Measurements from ENCODE around the gene ARID3A. TPM values are rescaled to one million over a fixed set of nuclear protein-coding genes. Genes with fewer than 3 reads are reported as not detected.
A peak's percentile ranks its signal among the peaks of the same experiment; 100 is the strongest.

Gene ARID3A
- total RNA-seq, 2 donors from 2014 or later = 3.8 to 18.7 TPM

DNA sequence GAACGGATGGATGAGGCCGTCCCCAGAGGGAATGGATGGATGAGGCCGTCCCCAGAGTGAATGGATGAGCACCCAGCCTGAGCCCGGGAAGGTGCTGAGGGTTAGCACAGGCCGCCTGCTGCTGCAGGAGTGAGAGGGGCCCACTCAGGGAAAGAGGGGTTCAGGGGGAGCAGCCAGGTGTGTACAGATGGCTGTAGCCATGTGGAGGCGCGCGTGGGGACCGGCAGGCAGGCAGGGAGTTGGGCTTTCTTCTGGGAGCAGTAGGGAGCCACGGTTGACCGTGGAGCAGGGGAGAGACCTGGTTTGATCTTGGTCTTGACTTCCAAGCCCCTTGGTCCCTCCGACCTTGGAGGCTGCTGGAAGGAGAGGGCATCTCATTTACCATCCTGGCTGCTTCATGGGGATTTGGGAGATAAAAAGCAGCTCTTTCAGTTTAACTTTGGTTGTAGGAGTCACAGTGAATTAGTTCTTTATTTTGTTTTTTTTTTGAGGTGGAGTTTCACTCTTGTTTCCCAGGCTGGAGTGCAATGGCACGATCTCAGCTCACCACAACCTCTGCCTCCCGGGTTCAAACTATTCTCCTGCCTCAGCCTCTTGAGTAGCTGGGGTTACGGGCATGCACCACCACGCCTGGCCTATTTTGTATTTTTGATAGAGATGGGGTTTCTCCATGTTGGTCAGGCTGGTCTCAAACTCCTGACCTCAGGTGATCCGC is 24.7 kb downstream of the ARID3A start:
- H3K9me3 ChIP-seq = no peaks in the 10 kb centered on the region
- TF ChIP-seq, protein P1, sequence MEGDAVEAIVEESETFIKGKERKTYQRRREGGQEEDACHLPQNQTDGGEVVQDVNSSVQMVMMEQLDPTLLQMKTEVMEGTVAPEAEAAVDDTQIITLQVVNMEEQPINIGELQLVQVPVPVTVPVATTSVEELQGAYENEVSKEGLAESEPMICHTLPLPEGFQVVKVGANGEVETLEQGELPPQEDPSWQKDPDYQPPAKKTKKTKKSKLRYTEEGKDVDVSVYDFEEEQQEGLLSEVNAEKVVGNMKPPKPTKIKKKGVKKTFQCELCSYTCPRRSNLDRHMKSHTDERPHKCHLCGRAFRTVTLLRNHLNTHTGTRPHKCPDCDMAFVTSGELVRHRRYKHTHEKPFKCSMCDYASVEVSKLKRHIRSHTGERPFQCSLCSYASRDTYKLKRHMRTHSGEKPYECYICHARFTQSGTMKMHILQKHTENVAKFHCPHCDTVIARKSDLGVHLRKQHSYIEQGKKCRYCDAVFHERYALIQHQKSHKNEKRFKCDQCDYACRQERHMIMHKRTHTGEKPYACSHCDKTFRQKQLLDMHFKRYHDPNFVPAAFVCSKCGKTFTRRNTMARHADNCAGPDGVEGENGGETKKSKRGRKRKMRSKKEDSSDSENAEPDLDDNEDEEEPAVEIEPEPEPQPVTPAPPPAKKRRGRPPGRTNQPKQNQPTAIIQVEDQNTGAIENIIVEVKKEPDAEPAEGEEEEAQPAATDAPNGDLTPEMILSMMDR (IDR thresholded peaks at IDR 0.05) = no peak
- TF ChIP-seq POLR2A (IDR thresholded peaks at IDR 0.05) = no peak
- no peak for TF ChIP-seq POLR2AphosphoS5 (IDR thresholded peaks at IDR 0.05)
- no peak overlapping the region for H3K4me3 ChIP-seq
- H3K4me1 ChIP-seq (replicated peaks) = peaks cover 8% of the 10 kb centered on the region
- DNase-seq (ENCODE audit: low spot score) = no peak
- no peaks in the 10 kb centered on the region for H3K27me3 ChIP-seq (replicated peaks; ENCODE audit: insufficient read depth)
- H3K36me3 ChIP-seq = no peaks in the 10 kb centered on the region
- H3K27ac ChIP-seq = no peak overlapping the region
- intact Hi-C loops (cut with DNase I) = no loop called here
- 84% methylated on average over 17 of the region's 17 CpGs for WGBS

DNA sequence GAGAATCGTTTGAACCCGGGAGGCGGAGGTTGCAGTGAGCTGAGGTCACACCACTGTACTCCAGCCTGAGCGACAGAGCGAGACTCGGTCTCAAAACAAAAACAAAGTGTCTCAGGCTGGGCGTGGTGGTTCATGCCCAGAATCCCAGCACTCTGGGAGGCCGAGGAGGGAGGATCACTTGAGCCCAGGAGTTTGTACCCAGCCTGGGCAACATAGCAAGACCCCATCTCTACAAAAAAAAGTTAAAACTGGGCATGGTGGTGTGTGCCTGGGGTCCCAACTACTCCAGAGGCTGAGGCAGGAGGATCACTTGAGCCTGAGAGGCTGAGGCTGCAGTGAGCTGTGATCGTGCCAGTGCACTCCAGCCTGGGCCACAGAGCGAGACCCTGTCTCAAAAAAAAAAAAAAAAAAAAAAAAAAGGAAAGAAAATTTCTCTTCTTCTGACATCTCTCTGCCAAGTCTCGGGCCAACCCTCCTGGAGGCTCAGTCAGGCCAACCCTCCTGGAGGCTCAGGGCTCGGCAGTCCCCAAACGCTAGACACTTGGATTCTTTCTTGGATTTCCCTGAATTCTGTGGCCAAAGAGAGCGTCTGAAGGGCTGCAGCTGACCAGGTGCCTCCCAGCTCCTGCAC is 26.3 kb downstream of the ARID3A start:
- Histone ChIP-seq H3K9me3 (no peaks in the 10 kb centered on the region), H3K27me3 (replicated peaks; ENCODE audit: insufficient read depth) (no peaks in the 10 kb centered on the region), H3K4me1 (replicated peaks) (peaks cover 8% of the 10 kb centered on the region), H3K36me3 (no peaks in the 10 kb centered on the region), H3K4me3 (peak overlapping the region; percentile 25 to 35), H3K27ac (peak overlapping the region; percentile 30 to 76)
- no peak for DNase-seq (ENCODE audit: low spot score)
- intact Hi-C loops (cut with DNase I) = no loop called here
- TF ChIP-seq POLR2AphosphoS5 (IDR thresholded peaks at IDR 0.05) (no peak), POLR2A (IDR thresholded peaks at IDR 0.05) (no peak)
- TF ChIP-seq, protein P1 (IDR thresholded peaks at IDR 0.05) = no peak
- WGBS = 77% methylated on average over 14 of the region's 14 CpGs

DNA sequence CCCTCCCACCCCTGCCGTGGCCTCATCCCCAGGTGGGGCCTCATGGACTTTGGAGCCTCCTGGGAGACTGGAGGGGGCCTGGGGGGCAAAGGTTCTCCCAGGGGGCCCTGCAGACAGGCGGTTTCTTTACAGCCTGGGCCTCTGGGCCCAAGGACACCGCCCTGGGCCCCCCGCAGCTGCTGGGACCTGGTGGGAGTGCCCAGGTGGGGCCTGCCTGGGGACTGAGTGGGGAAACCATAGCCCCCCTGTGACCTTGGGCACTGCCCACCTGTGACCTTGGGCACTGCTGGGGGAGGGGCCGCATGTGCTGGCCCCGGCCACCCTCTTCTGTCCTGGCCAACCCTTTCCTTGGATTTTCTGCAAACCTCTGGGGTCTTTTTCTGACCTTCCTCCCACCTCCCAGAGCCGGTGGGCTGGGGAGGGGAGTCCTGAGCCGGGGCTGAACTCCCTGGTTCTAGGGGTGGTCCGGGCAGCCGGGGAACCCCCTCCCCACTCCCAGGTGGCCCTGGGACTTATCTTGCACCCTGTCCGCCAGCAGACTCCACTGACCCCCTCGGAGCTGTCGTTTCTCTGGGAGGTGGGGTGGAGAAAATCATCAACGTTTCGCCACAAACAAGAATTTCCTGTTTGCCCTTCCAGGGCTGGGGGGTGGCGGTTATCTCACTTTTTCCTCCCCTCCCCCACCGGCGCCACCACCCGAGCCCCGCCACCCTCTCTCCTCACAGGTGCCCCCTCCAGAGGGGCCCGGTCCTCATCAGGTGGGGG is 27.0 kb downstream of the ARID3A start:
- H3K27ac ChIP-seq = peak overlapping the region; percentile 30 to 76
- H3K9me3 ChIP-seq = no peaks in the 10 kb centered on the region
- DNase-seq (ENCODE audit: low spot score) = peak; percentile 27
- H3K36me3 ChIP-seq = no peaks in the 10 kb centered on the region
- H3K27me3 ChIP-seq (replicated peaks; ENCODE audit: insufficient read depth) = no peaks in the 10 kb centered on the region
- 27% methylated on average over 18 of the region's 21 CpGs for WGBS
- TF ChIP-seq, protein P1 (IDR thresholded peaks at IDR 0.05) = no peak
- no peak for TF ChIP-seq POLR2A (IDR thresholded peaks at IDR 0.05)
- no peak for TF ChIP-seq POLR2AphosphoS5 (IDR thresholded peaks at IDR 0.05)
- intact Hi-C loops (cut with DNase I) = no loop called here
- H3K4me1 ChIP-seq (replicated peaks) = peaks cover 8% of the 10 kb centered on the region
- peak overlapping the region; percentile 25 to 35 for H3K4me3 ChIP-seq

DNA sequence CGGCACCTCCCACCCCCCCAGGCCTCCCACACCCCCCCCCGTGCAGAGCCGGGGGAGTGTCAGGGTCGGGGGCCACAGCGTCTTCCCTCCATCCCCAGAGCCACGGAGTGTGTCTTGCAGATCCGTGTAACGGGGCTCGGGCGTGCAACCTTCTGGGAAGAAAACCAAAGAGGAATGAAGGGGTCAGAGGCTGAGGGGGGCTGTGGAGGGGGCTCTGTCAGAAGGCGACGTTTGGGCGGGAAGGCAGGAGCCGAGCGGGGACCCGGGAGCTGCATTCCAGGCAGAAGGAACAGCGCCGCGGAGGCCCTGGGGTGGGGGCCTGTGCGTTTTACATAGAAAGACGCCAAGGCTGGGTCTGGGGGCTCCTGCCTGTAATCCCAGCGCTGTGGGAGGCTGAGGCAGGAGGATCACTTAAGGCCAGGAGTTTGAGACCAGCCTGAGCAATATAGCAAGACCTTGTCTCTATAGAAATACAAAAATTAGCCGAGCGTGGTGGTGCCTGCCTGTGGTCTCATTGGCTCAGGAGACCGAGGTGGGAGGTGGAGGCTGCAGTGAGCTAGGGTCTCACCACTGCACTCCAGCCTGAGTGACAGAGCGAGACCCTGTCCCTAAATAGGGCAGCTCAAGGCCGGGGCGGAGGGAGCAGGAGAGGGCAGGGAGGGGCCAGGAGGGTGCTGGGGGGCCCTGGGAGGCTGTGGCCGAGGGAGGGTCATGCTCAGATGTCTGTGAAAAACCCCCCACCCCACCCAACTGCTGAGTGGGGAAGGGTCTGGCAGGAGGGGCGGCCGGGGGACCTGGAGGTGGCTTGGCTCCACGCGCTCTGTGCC is 27.8 kb downstream of the ARID3A start:
- WGBS = 47% methylated on average over 32 of the region's 33 CpGs
- H3K4me1 ChIP-seq (replicated peaks) = peaks cover 8% of the 10 kb centered on the region
- TF ChIP-seq POLR2AphosphoS5 (IDR thresholded peaks at IDR 0.05) = no peak
- TF ChIP-seq, protein P1 (IDR thresholded peaks at IDR 0.05) = no peak
- no peak for TF ChIP-seq POLR2A (IDR thresholded peaks at IDR 0.05)
- peak overlapping the region; percentile 30 to 76 for H3K27ac ChIP-seq
- H3K4me3 ChIP-seq = peak overlapping the region; percentile 25 to 35
- intact Hi-C loops (cut with DNase I) = no loop called here
- H3K36me3 ChIP-seq = no peaks in the 10 kb centered on the region
- H3K27me3 ChIP-seq (replicated peaks; ENCODE audit: insufficient read depth) = no peaks in the 10 kb centered on the region
- DNase-seq (ENCODE audit: low spot score) = no peak
- H3K9me3 ChIP-seq = no peaks in the 10 kb centered on the region
